DMS79 (cell line): ENCODE results near the gene OR4M1.
"Not testable (repeated sequence)": the region's sequence is repeated elsewhere in the genome, so short reads cannot be mapped to it uniquely, and the experiment has no call there.

Experiments
- DNase-seq: peaks from one replicate; lab custom pipeline; 2025; lab: John Stamatoyannopoulos, UW

The OR4M1 gene

DNA sequence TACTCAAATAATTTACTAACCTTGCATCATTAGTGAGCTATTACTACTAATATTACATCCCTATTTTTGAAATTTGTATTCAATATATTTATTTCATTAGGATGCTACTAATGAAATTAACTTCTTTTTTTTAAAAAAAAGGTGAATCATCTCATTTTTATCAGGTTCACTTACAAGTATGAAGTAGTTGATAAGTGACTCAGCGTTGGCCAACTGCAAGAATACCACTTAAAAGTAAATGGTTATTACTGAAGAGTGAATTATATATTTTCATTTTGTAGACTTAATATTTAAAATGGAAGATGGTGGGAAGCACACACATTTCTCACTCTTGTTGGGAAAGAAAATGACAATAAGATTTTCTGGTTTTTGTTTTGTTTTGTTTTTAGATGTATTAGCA lies 49.9 kb downstream of the OR4M1 start:
- no peak for DNase-seq

DNA sequence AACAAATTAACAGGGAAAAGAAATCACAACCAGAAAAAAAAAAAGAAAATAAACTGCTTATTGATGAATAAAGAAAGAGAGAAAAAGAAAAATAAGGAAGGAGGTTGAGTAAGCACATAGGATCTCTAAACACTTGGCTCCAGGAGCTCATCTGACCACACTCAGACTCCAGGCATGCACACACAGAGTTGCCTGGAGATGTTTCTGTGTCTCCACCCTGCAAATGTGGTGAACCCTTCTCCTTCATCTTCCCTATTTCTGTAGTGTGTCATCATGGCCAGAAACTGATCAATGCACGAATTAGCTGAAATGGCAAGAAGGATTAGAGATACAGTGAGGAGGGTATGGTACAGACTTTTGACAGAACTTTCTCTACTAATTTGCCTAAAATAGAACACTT lies 50.5 kb downstream of the OR4M1 start:
- DNase-seq, result no peak

DNA sequence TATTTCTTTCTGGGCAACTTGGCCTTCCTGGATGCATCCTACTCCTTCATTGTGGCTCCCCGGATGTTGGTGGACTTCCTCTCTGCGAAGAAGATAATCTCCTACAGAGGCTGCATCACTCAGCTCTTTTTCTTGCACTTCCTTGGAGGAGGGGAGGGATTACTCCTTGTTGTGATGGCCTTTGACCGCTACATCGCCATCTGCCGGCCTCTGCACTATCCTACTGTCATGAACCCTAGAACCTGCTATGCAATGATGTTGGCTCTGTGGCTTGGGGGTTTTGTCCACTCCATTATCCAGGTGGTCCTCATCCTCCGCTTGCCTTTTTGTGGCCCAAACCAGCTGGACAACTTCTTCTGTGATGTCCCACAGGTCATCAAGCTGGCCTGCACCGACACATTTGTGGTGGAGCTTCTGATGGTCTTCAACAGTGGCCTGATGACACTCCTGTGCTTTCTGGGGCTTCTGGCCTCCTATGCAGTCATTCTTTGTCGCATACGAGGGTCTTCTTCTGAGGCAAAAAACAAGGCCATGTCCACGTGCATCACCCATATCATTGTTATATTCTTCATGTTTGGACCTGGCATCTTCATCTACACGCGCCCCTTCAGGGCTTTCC lies 54.4 kb downstream of the OR4M1 start:
- not testable (repeated sequence) for DNase-seq

DNA sequence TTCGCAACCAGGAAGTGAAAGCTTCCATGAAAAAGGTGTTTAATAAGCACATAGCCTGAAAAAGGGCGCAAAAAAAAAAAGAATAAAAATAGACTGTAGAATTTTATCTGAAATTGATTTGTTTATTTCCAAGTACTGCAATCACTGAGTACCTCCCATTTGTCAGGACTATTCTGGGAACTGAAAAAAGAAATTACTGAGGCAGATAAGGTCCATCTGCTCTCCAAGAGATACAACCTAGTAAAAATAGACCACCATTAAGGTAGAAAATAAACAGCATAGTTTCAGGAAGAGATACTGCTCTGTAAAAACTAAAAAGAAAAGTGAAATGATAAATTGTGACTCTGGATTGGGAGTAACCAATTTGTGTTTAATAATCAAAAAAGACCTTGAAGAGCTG lies 55.0 kb downstream of the OR4M1 start:
- DNase-seq, result no peak
